PFSK-1 (cell line): ENCODE measurements around the gene PEBP1.

Experiments used
- FOXP2 ChIP-seq: optimal IDR thresholded peaks from 2 replicates; pipeline ENCODE3; 2011; ENCODE audit warnings: borderline replicate concordance, control low read depth, inconsistent platforms; ENCODE audit not compliant: insufficient read depth; ENCODE audit errors: extremely low read length, extremely low read depth
- POLR2AphosphoS5 ChIP-seq: IDR thresholded peaks from 2 replicates; pipeline ENCODE4 v1.6.1; 2012; ENCODE audit warnings: low read depth, mild to moderate bottlenecking, control low read depth, low read length, moderate library complexity
- SIN3A ChIP-seq: IDR thresholded peaks from 2 replicates; pipeline ENCODE4 v1.6.1; 2012; ENCODE audit warnings: mild to moderate bottlenecking, low read length, moderate library complexity, borderline replicate concordance; ENCODE audit not compliant: insufficient read depth
- TAF1 ChIP-seq: IDR thresholded peaks from 2 replicates; pipeline ENCODE4 v1.6.1; 2012; ENCODE audit warnings: low read length, control low read depth, borderline replicate concordance; ENCODE audit not compliant: insufficient read depth
- TF ChIP-seq, protein P1 (sequence below), 2 experiments: IDR thresholded peaks; 2 replicates each; pipeline versions ENCODE4 v1.6.1 to v1.8.0; 2011 to 2012; ENCODE audit warnings: low read depth in 2 of 2, low read length in 2 of 2, control low read depth in 1 of 2, inconsistent platforms in 1 of 2, mild to moderate bottlenecking in 1 of 2, moderate library complexity in 1 of 2; ENCODE audit not compliant: insufficient read depth in 1 of 2

PEBP1 gene

DNA sequence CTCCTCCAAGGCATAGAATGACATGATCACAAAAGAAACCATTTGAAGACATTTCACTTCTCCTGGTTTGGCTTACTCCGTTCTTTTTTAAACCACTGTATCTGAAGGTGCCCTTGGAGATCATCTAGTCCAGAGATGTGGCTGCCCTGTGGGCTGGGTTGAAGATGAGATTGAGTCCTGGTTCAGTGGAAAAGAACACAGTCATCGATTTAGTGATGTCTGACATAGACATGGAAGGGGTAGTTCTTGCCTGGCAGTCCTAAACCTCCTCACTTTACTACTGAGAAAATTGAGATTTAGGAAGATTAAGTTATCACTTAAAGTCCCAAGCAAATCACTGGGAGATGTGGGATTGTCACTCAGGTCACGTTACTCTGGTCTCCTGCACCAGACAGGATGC lies 34.9 kb upstream of the PEBP1 start:
- TF ChIP-seq SIN3A (no peak), FOXP2 (no peak), TAF1 (no peak), POLR2AphosphoS5 (no peak)
- TF ChIP-seq, protein P1, sequence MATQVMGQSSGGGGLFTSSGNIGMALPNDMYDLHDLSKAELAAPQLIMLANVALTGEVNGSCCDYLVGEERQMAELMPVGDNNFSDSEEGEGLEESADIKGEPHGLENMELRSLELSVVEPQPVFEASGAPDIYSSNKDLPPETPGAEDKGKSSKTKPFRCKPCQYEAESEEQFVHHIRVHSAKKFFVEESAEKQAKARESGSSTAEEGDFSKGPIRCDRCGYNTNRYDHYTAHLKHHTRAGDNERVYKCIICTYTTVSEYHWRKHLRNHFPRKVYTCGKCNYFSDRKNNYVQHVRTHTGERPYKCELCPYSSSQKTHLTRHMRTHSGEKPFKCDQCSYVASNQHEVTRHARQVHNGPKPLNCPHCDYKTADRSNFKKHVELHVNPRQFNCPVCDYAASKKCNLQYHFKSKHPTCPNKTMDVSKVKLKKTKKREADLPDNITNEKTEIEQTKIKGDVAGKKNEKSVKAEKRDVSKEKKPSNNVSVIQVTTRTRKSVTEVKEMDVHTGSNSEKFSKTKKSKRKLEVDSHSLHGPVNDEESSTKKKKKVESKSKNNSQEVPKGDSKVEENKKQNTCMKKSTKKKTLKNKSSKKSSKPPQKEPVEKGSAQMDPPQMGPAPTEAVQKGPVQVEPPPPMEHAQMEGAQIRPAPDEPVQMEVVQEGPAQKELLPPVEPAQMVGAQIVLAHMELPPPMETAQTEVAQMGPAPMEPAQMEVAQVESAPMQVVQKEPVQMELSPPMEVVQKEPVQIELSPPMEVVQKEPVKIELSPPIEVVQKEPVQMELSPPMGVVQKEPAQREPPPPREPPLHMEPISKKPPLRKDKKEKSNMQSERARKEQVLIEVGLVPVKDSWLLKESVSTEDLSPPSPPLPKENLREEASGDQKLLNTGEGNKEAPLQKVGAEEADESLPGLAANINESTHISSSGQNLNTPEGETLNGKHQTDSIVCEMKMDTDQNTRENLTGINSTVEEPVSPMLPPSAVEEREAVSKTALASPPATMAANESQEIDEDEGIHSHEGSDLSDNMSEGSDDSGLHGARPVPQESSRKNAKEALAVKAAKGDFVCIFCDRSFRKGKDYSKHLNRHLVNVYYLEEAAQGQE (IDR thresholded peaks at IDR 0.05; ENCODE audit: insufficient read depth in 1 of 2, low read depth in 2 of 2, low read length in 2 of 2), result no peak

DNA sequence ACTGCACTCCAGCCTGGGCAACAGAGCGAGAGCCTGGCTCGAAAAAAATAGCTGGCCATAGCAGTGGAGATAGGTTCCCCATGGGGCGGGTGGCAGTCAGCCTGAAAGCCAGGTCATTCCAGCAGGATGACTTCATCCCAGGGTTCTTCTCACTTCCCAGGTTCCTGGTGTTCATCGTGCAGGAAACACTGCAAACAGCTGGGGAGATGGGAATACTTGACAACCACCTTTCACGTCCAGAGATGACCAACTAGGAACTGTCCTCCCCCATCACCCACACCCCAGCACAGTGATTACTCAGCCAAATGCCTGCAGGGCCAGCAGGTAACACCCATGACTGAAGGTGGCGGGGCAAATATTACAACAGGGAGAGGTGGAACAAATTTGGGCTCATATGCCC lies 33.9 kb upstream of the PEBP1 start:
- TF ChIP-seq TAF1 (no peak), SIN3A (no peak), FOXP2 (no peak), POLR2AphosphoS5 (no peak)
- TF ChIP-seq, protein P1 (IDR thresholded peaks at IDR 0.05; ENCODE audit: insufficient read depth in 1 of 2, low read depth in 2 of 2, low read length in 2 of 2), result no peak

DNA sequence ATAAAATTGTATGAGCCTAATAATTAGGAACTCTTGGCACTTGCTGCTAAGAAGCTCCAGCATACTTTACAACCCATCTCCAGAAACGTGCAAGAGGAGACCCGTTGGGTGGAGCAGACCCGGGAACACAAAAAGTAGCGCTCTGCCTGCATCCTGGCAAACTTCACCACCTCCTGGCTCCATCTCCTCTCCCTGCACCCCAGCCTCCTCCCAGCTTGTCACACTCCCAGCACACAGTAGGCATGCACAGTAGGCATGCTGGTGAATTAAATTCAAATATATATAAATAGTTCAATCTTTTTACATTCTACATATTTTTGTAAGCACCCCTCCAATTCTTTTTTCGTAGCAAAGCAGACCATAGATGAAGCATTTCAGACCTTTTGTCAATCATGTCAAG lies 33.3 kb upstream of the PEBP1 start:
- TF ChIP-seq TAF1 (no peak), FOXP2 (no peak), POLR2AphosphoS5 (no peak)
- TF ChIP-seq, protein P1 (IDR thresholded peaks at IDR 0.05; ENCODE audit: insufficient read depth in 1 of 2, low read depth in 2 of 2, low read length in 2 of 2), result no peak

DNA sequence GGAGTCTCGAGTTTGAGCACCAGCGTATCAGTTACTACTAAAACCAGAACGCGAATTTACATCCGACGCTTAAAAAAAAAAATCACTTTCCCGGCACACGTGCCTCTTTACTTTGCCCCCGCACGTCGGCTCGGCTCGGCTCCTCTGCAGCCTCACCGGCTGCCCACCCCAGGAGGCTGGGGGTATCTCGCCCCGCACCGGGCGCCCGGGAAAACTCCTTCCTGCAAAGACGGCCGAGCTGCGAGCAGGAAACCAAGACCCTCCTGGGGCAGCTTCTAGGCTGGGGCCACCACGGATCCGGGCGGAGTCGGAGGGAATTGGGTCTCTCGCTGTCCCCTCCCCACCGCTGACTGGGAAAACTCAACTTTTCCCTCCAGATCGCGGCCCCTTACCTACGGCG lies 32.7 kb upstream of the PEBP1 start:
- TF ChIP-seq, protein P1 (IDR thresholded peaks at IDR 0.05; ENCODE audit: insufficient read depth in 1 of 2, low read depth in 2 of 2, low read length in 2 of 2), result no peak
- TF ChIP-seq SIN3A (no peak), POLR2AphosphoS5 (no peak), TAF1 (no peak), FOXP2 (no peak)

DNA sequence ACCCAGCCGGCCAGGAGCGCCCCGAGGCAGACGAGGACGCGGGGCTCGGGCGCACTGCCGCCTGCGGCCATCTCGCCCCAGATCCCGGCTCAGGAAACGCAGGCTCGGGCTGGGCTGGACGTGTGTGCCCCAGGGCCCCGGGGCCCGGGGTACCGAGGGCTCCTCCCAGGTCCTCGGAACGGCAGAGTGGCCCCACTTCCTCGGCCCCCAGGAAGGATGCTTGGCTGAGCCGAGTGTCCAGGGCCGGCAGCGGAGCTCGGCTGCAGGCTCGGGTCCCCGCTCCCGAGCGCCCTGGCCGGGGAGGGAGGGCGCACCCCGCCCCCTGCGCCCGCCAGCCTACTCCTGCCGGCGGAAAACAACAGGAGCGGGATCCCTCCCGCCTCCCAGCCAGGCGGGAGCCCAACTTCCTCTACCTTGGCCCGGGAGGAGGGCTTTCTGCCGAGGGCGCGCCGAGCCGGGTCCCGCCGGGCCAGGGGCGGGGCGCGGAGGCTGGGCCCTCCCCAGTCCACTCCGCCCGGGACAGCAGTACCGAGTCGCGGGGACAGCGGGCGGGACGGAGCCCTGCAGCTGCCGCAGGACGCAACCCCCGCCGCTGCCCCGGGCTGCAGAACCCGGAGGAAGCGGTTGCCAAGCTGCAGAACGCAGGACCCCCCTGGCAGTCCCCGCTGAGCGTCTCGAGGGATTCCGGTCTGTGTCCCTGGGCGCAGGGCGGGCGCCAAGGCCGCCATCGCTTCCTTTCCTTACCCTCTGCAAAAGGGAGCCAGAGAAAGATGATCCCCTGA lies 32.1 kb upstream of the PEBP1 start, which contains the start of gene VSIG10:
TSS of gene VSIG10 (minus strand) at position 411 of the 782 bp plus-strand sequence. CDS start at position 71, 340 bp downstream.
- TF ChIP-seq POLR2AphosphoS5 (peak; percentile 64), SIN3A (peak; percentile 36; the same call in 1 of the 2 replicates), FOXP2 (peak; percentile 30), TAF1 (0 out of 2 replicates have a peak, but pooled peaks have one; percentile 66)
- TF ChIP-seq, protein P1 (IDR thresholded peaks at IDR 0.05; ENCODE audit: insufficient read depth in 1 of 2, low read depth in 2 of 2, low read length in 2 of 2), result no peak
